GM18870 (cell line): ENCODE data around the gene BCL3.

Experiments used
- ATAC-seq: cut with Tn5 transposase; IDR thresholded peaks from one replicate; pipeline ENCODE4 v1.9.1; 2021; ENCODE audit warnings: moderate library complexity; ENCODE audit not compliant: unreplicated experiment

BCL3 gene

GRCh38 chr19:44741258-44741731 is 7.2 kb upstream of the BCL3 start:
- ATAC-seq = no peak

- no peak for ATAC-seq
Observed at GRCh38 chr19:44741841-44742329, 6.6 kb upstream of the BCL3 start.

GRCh38 chr19:44742330-44743061 is 6.0 kb upstream of the BCL3 start:
- ATAC-seq = no peak

GRCh38 chr19:44744871-44745332 is 3.6 kb upstream of the BCL3 start:
- ATAC-seq = no peak

- no peak for ATAC-seq
Observed at GRCh38 chr19:44745341-44745831, 3.1 kb upstream of the BCL3 start.

GRCh38 chr19:44745887-44746600 is 2.5 kb upstream of the BCL3 start:
- no peak for ATAC-seq

- ATAC-seq = no peak
Observed at GRCh38 chr19:44746616-44746945, 1.9 kb upstream of the BCL3 start.

- ATAC-seq = no peak
Observed at GRCh38 chr19:44746946-44747738, 1.4 kb upstream of the BCL3 start.

GRCh38 chr19:44747739-44748425 is 626 bp upstream of the BCL3 start:
- ATAC-seq = no peak

- no peak for ATAC-seq
Observed at GRCh38 chr19:44749292-44749691, 784 bp downstream of the BCL3 start.

GRCh38 chr19:44749994-44750393 is 1.5 kb downstream of the BCL3 start:
- no peak for ATAC-seq

GRCh38 chr19:44752123-44752815 is 3.8 kb downstream of the BCL3 start:
- no peak for ATAC-seq

- peak; percentile 69 for ATAC-seq
Observed at GRCh38 chr19:44752816-44753625, 4.5 kb downstream of the BCL3 start.

- no peak for ATAC-seq
Observed at GRCh38 chr19:44753626-44753931, 5.1 kb downstream of the BCL3 start.

- ATAC-seq = no peak
Observed at GRCh38 chr19:44753932-44754749, 5.6 kb downstream of the BCL3 start.

- no peak for ATAC-seq
Observed at GRCh38 chr19:44754750-44755080, 6.2 kb downstream of the BCL3 start.

- ATAC-seq = no peak
Observed at GRCh38 chr19:44755219-44755618, 6.7 kb downstream of the BCL3 start.

GRCh38 chr19:44756089-44756562 is 7.6 kb downstream of the BCL3 start:
- ATAC-seq = no peak
